Measurements from ENCODE around the gene VPS13D. TPM values are rescaled to one million over a fixed set of nuclear protein-coding genes. Genes with fewer than 3 reads are reported as not detected.

VPS13D gene, protein sequence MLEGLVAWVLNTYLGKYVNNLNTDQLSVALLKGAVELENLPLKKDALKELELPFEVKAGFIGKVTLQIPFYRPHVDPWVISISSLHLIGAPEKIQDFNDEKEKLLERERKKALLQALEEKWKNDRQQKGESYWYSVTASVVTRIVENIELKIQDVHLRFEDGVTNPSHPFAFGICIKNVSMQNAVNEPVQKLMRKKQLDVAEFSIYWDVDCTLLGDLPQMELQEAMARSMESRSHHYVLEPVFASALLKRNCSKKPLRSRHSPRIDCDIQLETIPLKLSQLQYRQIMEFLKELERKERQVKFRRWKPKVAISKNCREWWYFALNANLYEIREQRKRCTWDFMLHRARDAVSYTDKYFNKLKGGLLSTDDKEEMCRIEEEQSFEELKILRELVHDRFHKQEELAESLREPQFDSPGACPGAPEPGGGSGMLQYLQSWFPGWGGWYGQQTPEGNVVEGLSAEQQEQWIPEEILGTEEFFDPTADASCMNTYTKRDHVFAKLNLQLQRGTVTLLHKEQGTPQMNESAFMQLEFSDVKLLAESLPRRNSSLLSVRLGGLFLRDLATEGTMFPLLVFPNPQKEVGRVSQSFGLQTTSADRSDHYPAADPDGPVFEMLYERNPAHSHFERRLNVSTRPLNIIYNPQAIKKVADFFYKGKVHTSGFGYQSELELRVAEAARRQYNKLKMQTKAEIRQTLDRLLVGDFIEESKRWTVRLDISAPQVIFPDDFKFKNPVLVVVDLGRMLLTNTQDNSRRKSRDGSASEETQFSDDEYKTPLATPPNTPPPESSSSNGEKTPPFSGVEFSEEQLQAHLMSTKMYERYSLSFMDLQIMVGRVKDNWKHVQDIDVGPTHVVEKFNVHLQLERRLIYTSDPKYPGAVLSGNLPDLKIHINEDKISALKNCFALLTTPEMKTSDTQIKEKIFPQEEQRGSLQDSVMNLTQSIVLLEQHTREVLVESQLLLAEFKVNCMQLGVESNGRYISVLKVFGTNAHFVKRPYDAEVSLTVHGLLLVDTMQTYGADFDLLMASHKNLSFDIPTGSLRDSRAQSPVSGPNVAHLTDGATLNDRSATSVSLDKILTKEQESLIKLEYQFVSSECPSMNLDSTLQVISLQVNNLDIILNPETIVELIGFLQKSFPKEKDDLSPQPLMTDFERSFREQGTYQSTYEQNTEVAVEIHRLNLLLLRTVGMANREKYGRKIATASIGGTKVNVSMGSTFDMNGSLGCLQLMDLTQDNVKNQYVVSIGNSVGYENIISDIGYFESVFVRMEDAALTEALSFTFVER (N-terminal part only)
- total RNA-seq: 40.4 and 50.6 TPM in 2 replicates

DNA sequence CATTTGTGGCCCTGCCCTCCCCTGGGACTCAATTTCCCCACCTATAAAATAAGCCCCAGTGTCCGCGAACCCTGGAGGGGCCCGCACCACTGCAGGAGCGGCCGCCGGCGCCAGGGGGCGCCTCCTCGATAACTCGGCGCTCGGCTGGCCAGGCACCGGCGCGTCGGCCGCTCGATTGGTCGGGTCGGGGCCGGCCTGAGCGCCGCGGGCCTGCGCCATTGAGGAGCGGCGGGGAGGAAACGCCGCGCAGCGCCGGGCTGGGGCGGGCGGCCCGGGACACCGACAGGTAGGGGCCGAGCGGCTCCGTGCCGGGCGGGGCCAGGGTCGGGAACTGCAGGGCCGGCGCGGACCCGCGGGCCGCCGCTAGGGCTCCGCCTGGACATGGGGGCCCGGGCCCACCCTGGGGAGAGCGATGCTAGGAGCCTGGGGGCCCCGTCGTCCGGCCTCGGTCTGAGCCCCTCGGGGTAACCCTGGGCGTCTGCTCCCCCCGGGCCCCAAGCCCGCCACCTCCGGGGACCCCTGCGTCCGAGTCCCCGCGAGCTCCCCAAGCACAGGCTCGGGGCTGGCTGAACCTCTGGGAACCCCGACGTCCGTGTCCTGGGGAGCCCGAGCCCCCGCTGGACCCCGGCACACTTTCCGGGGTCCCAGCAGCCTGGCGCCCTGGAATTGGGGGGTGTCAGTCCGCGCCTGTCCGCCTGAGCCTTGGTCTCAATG is at the start of gene VPS13D:
Gene VPS13D, plus strand, starts transcription at position 196 of the 714 bp plus-strand sequence. CDS start 4,237 bp downstream, outside the sequence.

Other genes with a start within 250 kb of the VPS13D start
- 69.5 and 76.3 TPM in 2 replicates for gene MFN2, start 249.6 kb upstream of the VPS13D start, total RNA-seq
- 23.1 and 29.1 TPM in 2 replicates for gene MIIP, start 210.5 kb upstream of the VPS13D start, total RNA-seq
- under 0.01 and 0.15 TPM in 2 replicates for gene TNFRSF8, start 166.7 kb upstream of the VPS13D start, total RNA-seq
- gene TNFRSF1B, start 63.0 kb upstream of the VPS13D start, total RNA-seq: 25.6 and 43.0 TPM in 2 replicates

Measured in smooth muscle cell of trachea (primary cell).